H1 (cell line): ENCODE results near the gene SV2C.

Experiments used
- FOSL1 ChIP-seq: IDR thresholded peaks from 2 replicates; pipeline ENCODE4 v1.6.1; 2011; ENCODE audit warnings: mild to moderate bottlenecking, low read depth, low read length, moderate library complexity; ENCODE audit not compliant: insufficient read depth
- TF ChIP-seq, protein P1 (sequence below), 3 experiments: IDR thresholded peaks; 1 replicate in 2 of 3; 2 replicates in 1 of 3; pipeline versions ENCODE4 v1.5.1 to v1.6.1; 2011; ENCODE audit warnings: low read length in 3 of 3, mild to moderate bottlenecking in 3 of 3, inconsistent platforms in 2 of 3, low read depth in 1 of 3, moderate library complexity in 1 of 3; ENCODE audit not compliant: insufficient read depth in 1 of 3; ENCODE audit errors: control extremely low read depth in 1 of 3

- TF ChIP-seq, protein P1, sequence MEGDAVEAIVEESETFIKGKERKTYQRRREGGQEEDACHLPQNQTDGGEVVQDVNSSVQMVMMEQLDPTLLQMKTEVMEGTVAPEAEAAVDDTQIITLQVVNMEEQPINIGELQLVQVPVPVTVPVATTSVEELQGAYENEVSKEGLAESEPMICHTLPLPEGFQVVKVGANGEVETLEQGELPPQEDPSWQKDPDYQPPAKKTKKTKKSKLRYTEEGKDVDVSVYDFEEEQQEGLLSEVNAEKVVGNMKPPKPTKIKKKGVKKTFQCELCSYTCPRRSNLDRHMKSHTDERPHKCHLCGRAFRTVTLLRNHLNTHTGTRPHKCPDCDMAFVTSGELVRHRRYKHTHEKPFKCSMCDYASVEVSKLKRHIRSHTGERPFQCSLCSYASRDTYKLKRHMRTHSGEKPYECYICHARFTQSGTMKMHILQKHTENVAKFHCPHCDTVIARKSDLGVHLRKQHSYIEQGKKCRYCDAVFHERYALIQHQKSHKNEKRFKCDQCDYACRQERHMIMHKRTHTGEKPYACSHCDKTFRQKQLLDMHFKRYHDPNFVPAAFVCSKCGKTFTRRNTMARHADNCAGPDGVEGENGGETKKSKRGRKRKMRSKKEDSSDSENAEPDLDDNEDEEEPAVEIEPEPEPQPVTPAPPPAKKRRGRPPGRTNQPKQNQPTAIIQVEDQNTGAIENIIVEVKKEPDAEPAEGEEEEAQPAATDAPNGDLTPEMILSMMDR (IDR thresholded peaks at IDR 0.05; ENCODE audit: control extremely low read depth in 1 of 3, insufficient read depth in 1 of 3, low read depth in 1 of 3, low read length in 3 of 3), result no peak
- no peak for TF ChIP-seq FOSL1
Measured at GRCh38 chr5:76177978-76178377, 94.8 kb downstream of the SV2C start.
